K562 (cell line): ENCODE measurements around the gene ZYG11A. TPM values are rescaled to one million over a fixed set of nuclear protein-coding genes. Genes with fewer than 3 reads are reported as not detected.
A peak's percentile ranks its signal among the peaks of the same experiment; 100 is the strongest.

Experiments used
- ATF4 ChIP-seq: fragments of 450-650 bp; formaldehyde crosslinking; IDR thresholded peaks from 2 replicates; pipeline ENCODE4 v1.4.0; 2022; ENCODE audit warnings: mild to moderate bottlenecking, moderate library complexity
- ATF7 ChIP-seq: fragments of 450-650 bp; IDR thresholded peaks from 2 replicates; pipeline ENCODE4 v1.7.1; 2014; ENCODE audit warnings: mild to moderate bottlenecking, moderate library complexity
- BHLHE40 ChIP-seq: IDR thresholded peaks from 2 replicates; pipeline ENCODE4 v1.6.1; 2011; ENCODE audit warnings: low read length, improper control_type of control experiment
- CBX1 ChIP-seq: sonication (generic); IDR thresholded peaks from 2 replicates; pipeline ENCODE4 v1.6.1; 2016; ENCODE audit warnings: antibody characterized with exemption, low read depth, mild to moderate bottlenecking
- ESRRA ChIP-seq: fragments of 450-650 bp; IDR thresholded peaks from 2 replicates; pipeline ENCODE4 v1.6.1; 2014; ENCODE audit warnings: low read depth, mild to moderate bottlenecking, moderate library complexity, borderline replicate concordance
- HNRNPL ChIP-seq: fragments of 200-400 bp; formaldehyde crosslinking; IDR thresholded peaks from 2 replicates; pipeline ENCODE4 v1.6.1; 2017; ENCODE audit warnings: low read depth, mild to moderate bottlenecking, low read length
- JUN ChIP-seq, 2 experiments: sonication (generic) in 1 of 2; formaldehyde crosslinking in 1 of 2; IDR thresholded peaks; 2 replicates each; pipeline versions ENCODE4 v1.6.1 to v1.8.0; 2012 to 2022; ENCODE audit warnings: borderline replicate concordance in 2 of 2, mild to moderate bottlenecking in 2 of 2, improper control_type of control experiment in 1 of 2, low read depth in 1 of 2, low read length in 1 of 2, missing genetic modification reagents in 1 of 2
- MAFF ChIP-seq: IDR thresholded peaks from 2 replicates; pipeline ENCODE4 v1.6.1; 2012; ENCODE audit warnings: low read length, improper control_type of control experiment
- MCM3 ChIP-seq: fragments of 450-650 bp; IDR thresholded peaks from 2 replicates; pipeline ENCODE4 v1.6.1; 2016
- NFIX ChIP-seq: fragments of 250-450 bp; sonication (Bioruptor Pico); IDR thresholded peaks from 2 replicates; pipeline ENCODE4 v1.4.0; 2020; ENCODE audit warnings: low read depth, mild to moderate bottlenecking, moderate library complexity
- NR1H2 ChIP-seq: sonication (generic); formaldehyde crosslinking; IDR thresholded peaks from 2 replicates; pipeline ENCODE4 v1.4.0; 2020; ENCODE audit warnings: mild to moderate bottlenecking, missing genetic modification reagents
- OTX1 ChIP-seq: fragments of 450-650 bp; formaldehyde crosslinking; IDR thresholded peaks from 2 replicates; pipeline ENCODE4 v1.4.0; 2022; ENCODE audit warnings: mild to moderate bottlenecking
- RB1 ChIP-seq: fragments of 450-650 bp; IDR thresholded peaks from 2 replicates; pipeline ENCODE4 v1.6.1; 2017; ENCODE audit warnings: low read depth, mild to moderate bottlenecking
- RBM15 ChIP-seq: fragments of 200-400 bp; formaldehyde crosslinking; IDR thresholded peaks from 2 replicates; pipeline ENCODE4 v1.6.1; 2018; ENCODE audit warnings: mild to moderate bottlenecking, low read length, moderate library complexity; ENCODE audit not compliant: insufficient read depth
- TEAD1 ChIP-seq, 2 experiments: fragments of 450-650 bp in 1 of 2; sonication (generic) in 1 of 2; formaldehyde crosslinking; IDR thresholded peaks; 2 replicates each; pipeline versions ENCODE4 v1.4.0 to v1.8.0; 2020 to 2022; ENCODE audit warnings: mild to moderate bottlenecking in 2 of 2, missing genetic modification reagents in 1 of 2
- ZBTB7A ChIP-seq: IDR thresholded peaks from 2 replicates; pipeline ENCODE4 v1.6.1; 2011; ENCODE audit warnings: low read depth, mild to moderate bottlenecking, low read length, moderate library complexity, borderline replicate concordance; ENCODE audit not compliant: control insufficient read depth
- ZFP36 ChIP-seq: fragments of 150-350 bp; IDR thresholded peaks from 2 replicates; pipeline ENCODE4 v1.6.1; 2018; ENCODE audit warnings: low read length, low read depth; ENCODE audit not compliant: partially characterized antibody
- ZNF583 ChIP-seq: fragments of 250-450 bp; sonication (Bioruptor Pico); IDR thresholded peaks from 2 replicates; pipeline ENCODE4 v1.4.0; 2020
- polyA plus RNA-seq, 8 experiments: library from polyadenylated mRNA; depleted of rRNA in 4 of 8; stranded (reverse) in 5 of 8; unstranded in 3 of 8; fragments of >200 nt; fragmentation: Nextera tagmentation in 2 of 8; fragmentation: Illumina TruSeq in 1 of 8; extraction: Ambion mirVana in 2 of 8; extraction: Trizol in 1 of 8; gene quantifications; 2 replicates each; pipeline versions ENCODE4 v1.2.1 to v1.2.3, GENCODE V29; 2011 to 2014; ENCODE audit warnings: inconsistent platforms in 1 of 8, missing spikeins in 1 of 8
- total RNA-seq, 7 experiments: library from RNA; depleted of rRNA in 6 of 7; stranded (reverse); fragments of >200 nt in 6 of 7; fragmentation: Illumina TruSeq in 2 of 7; extraction: Trizol in 2 of 7; gene quantifications; 2 replicates each; pipeline versions ENCODE4 v1.2.1 to v1.2.3, GENCODE V29; 2011 to 2021; ENCODE audit warnings: low replicate concordance in 1 of 7
- TF ChIP-seq, protein P1 (sequence below): sonication (generic); formaldehyde crosslinking; IDR thresholded peaks from 2 replicates; pipeline ENCODE4 v1.8.1; 2023; ENCODE audit warnings: mild to moderate bottlenecking, missing genetic modification reagents, moderate library complexity
- TF ChIP-seq, protein P2 (sequence below): fragments of 450-650 bp; IDR thresholded peaks from 2 replicates; pipeline ENCODE4 v1.6.1; 2016; ENCODE audit warnings: missing biosample characterization, missing genetic modification characterization
- TF ChIP-seq, protein P3 (sequence below): sonication (generic); formaldehyde crosslinking; IDR thresholded peaks from 2 replicates; pipeline ENCODE4 v1.8.0; 2023; ENCODE audit warnings: mild to moderate bottlenecking, missing genetic modification reagents

The ZYG11A gene
- total and polyA plus RNA-seq, 9 of the 15 experiments (the other 6 are each of a cell fraction or from before 2014, with no cell fraction given), result 4.5 to 21.9 (median 14.0) TPM

DNA sequence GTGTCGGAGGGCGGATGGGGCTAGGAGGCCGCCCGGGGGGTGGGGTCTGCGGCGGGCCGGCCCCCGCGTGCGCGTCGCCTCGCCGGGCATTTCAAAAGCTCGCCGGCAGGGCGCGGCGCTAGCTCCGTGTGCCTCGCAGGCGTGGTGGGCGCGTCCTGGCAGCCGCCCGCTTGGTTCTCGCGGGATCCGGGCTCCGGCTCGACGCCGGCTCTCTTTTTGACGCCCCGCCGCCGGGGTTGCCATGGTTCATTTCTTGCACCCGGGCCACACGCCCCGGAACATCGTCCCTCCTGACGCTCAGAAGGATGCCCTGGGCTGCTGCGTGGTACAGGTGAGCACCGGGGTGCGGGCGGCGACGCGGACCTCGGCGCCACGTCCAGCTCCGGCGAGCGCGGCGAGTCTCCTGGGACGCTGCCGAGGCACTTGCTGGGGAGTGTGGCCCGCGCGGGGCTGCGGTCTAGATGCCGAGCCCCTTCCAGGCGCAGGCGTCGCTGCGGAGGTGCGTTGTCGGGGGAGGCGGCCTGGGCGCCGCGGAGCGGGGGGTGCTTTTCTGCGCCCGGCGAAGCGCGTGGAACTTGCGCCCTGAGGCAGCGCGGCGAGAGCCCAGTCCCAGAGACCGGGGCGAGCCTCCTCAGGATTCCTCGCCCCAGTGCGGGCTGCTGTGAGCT is at the start of gene ZYG11A (continued):
- TF ChIP-seq, protein P1, sequence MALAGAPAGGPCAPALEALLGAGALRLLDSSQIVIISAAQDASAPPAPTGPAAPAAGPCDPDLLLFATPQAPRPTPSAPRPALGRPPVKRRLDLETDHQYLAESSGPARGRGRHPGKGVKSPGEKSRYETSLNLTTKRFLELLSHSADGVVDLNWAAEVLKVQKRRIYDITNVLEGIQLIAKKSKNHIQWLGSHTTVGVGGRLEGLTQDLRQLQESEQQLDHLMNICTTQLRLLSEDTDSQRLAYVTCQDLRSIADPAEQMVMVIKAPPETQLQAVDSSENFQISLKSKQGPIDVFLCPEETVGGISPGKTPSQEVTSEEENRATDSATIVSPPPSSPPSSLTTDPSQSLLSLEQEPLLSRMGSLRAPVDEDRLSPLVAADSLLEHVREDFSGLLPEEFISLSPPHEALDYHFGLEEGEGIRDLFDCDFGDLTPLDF (CRISPR knock-in tag), result peak; percentile 87; the same call in 1 of the 2 replicates
- TF ChIP-seq MCM3 (no peak), RBM15 (no peak), RB1 (peak; percentile 85), ZFP36 (no peak), CBX1 (peak; percentile 54), BHLHE40 (peak; percentile 86), ATF7 (peak; percentile 69), JUN (IDR thresholded peaks at IDR 0.05; ENCODE audit: borderline replicate concordance, low read depth, low read length) (peak; percentile 45; the same call in 1 of the 2 replicates), JUN (CRISPR knock-in tag; IDR thresholded peaks at IDR 0.05; ENCODE audit: borderline replicate concordance) (no peak), ATF4 (no peak), OTX1 (CRISPR knock-in tag) (0 out of 2 replicates have a peak, but pooled peaks have one; percentile 14), MAFF (peak; percentile 54; the same call in 1 of the 2 replicates), ZBTB7A (peak; percentile 95; the same call in 1 of the 2 replicates), TEAD1 (CRISPR knock-in tag; IDR thresholded peaks at IDR 0.05) (peak in 1 of 2 experiments; percentile 63; a peak in 2 of 4 replicates), HNRNPL (peak; percentile 87; the same call in 1 of the 2 replicates), ESRRA (peak; percentile 39; the same call in 1 of the 2 replicates), ZNF583 (CRISPR knock-in tag) (0 out of 2 replicates have a peak, but pooled peaks have one; percentile 19), NR1H2 (CRISPR knock-in tag) (peak; percentile 81; the same call in 1 of the 2 replicates), NFIX (CRISPR knock-in tag) (no peak)
- TF ChIP-seq, protein P2, sequence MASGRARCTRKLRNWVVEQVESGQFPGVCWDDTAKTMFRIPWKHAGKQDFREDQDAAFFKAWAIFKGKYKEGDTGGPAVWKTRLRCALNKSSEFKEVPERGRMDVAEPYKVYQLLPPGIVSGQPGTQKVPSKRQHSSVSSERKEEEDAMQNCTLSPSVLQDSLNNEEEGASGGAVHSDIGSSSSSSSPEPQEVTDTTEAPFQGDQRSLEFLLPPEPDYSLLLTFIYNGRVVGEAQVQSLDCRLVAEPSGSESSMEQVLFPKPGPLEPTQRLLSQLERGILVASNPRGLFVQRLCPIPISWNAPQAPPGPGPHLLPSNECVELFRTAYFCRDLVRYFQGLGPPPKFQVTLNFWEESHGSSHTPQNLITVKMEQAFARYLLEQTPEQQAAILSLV (tag), result no peak
- TF ChIP-seq, protein P3, sequence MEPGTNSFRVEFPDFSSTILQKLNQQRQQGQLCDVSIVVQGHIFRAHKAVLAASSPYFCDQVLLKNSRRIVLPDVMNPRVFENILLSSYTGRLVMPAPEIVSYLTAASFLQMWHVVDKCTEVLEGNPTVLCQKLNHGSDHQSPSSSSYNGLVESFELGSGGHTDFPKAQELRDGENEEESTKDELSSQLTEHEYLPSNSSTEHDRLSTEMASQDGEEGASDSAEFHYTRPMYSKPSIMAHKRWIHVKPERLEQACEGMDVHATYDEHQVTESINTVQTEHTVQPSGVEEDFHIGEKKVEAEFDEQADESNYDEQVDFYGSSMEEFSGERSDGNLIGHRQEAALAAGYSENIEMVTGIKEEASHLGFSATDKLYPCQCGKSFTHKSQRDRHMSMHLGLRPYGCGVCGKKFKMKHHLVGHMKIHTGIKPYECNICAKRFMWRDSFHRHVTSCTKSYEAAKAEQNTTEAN (CRISPR knock-in tag), result peak; percentile 71; the same call in 1 of the 2 replicates
